Measurements from ENCODE around the gene RFTN1. TPM values are rescaled to one million over a fixed set of nuclear protein-coding genes. Genes with fewer than 3 reads are reported as not detected.

The RFTN1 gene
- polyA plus RNA-seq, 2 of the 4 experiments (the other 2 are of a cell fraction): 1.8 to 3.7 TPM

GRCh38 chr3:16343101-16343500 is 170.4 kb downstream of the RFTN1 start:
- Histone ChIP-seq H3K9me3 (no peaks in the 10 kb centered on the region; the same call in 2 of the 3 replicates), H3K4me1 (no peaks in the 10 kb centered on the region), H3K27ac (no peak overlapping the region), H3K4me2 (no peak overlapping the region), H3K4me3 (no peak overlapping the region)
- DNase-seq (ENCODE audit: low read depth in 1 of 2, low spot score in 1 of 2) (no peak), ATAC-seq (no peak), FAIRE-seq (no peak)
- ChIA-PET POLR2A (no interaction called here), CTCF (no interaction called here)
- WGBS (ENCODE audit: missing lambda C conversion rate): 100% methylated on average over 1 of the region's 1 CpG
- TF ChIP-seq ESRRA (IDR thresholded peaks at IDR 0.05; ENCODE audit: borderline replicate concordance, low read length): no peak
- no peak for TF ChIP-seq MYC (IDR thresholded peaks at IDR 0.05; ENCODE audit: borderline replicate concordance, low read length)
- no peak for TF ChIP-seq ELK1 (IDR thresholded peaks at IDR 0.05; ENCODE audit: low read depth, low read length)
- TF ChIP-seq ZNF302 (CRISPR knock-in tag; IDR thresholded peaks at IDR 0.05): no peak
- no peak for TF ChIP-seq ZFP36 (IDR thresholded peaks at IDR 0.05; ENCODE audit: borderline replicate concordance, partially characterized antibody)
- TF ChIP-seq BCL3 (IDR thresholded peaks at IDR 0.05): no peak
- TF ChIP-seq PHF8 (IDR thresholded peaks at IDR 0.05; ENCODE audit: borderline replicate concordance, low read depth): no peak
- TF ChIP-seq TFCP2L1 (CRISPR knock-in tag; IDR thresholded peaks at IDR 0.05): no peak
- TF ChIP-seq CTCF (IDR thresholded peaks at IDR 0.05): no peak

GRCh38 chr3:16338999-16339398 is 174.5 kb downstream of the RFTN1 start:
- no peak for TF ChIP-seq FOSL2 (IDR thresholded peaks at IDR 0.05)
- 0 out of 2 replicates have a peak, but pooled peaks have one; percentile 11 for TF ChIP-seq FOSL2 (CRISPR knock-in tag; IDR thresholded peaks at IDR 0.05)
- no peak for TF ChIP-seq CBX2 (IDR thresholded peaks at IDR 0.05; ENCODE audit: borderline replicate concordance, low read depth)
- H3K4me3 ChIP-seq: no peak overlapping the region
- peak; percentile 62 to 87 for ATAC-seq
- FAIRE-seq: no peak
- no peaks in the 10 kb centered on the region; the same call in 2 of the 3 replicates for H3K9me3 ChIP-seq
- 52% methylated on average over 1 of the region's 1 CpG for WGBS (ENCODE audit: missing lambda C conversion rate)
- H3K27ac ChIP-seq: no peak overlapping the region
- no peaks in the 10 kb centered on the region for H3K4me1 ChIP-seq
- peak; percentile 10 to 34 for DNase-seq (ENCODE audit: low read depth in 1 of 2, low spot score in 1 of 2)
- CTCF ChIA-PET: interaction anchor here (1.1 to 1.4 kb wide), 3 partner anchors 17 to 49 kb away, joined by 3 read pairs; no protein-coding TSS in a partner anchor
- H3K4me2 ChIP-seq: no peak overlapping the region
- POLR2A ChIA-PET: no interaction called here

- POLR2A ChIA-PET: no interaction called here
- H3K4me2 ChIP-seq: no peak overlapping the region
- H3K4me3 ChIP-seq: no peak overlapping the region
- DNase-seq (ENCODE audit: low read depth in 1 of 2, low spot score in 1 of 2): no peak
- no peak for FAIRE-seq
- WGBS (ENCODE audit: missing lambda C conversion rate): 95% methylated on average over 15 of the region's 15 CpGs
- CTCF ChIA-PET: interaction anchor here (0.7 to 1.4 kb wide), 5 partner anchors 17 to 187 kb away, joined by 3 to 5 read pairs (median 3); no protein-coding TSS in a partner anchor
- no peak for TF ChIP-seq PBX3 (IDR thresholded peaks at IDR 0.05)
- TF ChIP-seq NR3C1 (IDR thresholded peaks at IDR 0.05): no peak
- TF ChIP-seq MAFK (IDR thresholded peaks at IDR 0.05; ENCODE audit: partially characterized antibody): no peak
- TF ChIP-seq SMC3 (IDR thresholded peaks at IDR 0.05): no peak
- TF ChIP-seq HOXB13 (CRISPR knock-in tag; IDR thresholded peaks at IDR 0.05; ENCODE audit: low read depth): no peak
- TF ChIP-seq HOXB5 (CRISPR knock-in tag; IDR thresholded peaks at IDR 0.05): no peak
- TF ChIP-seq GATA3 (IDR thresholded peaks at IDR 0.05; ENCODE audit: borderline replicate concordance): no peak
- no peak for TF ChIP-seq FOSB (CRISPR knock-in tag; IDR thresholded peaks at IDR 0.05)
- TF ChIP-seq FOSL2 (IDR thresholded peaks at IDR 0.05): no peak
- TF ChIP-seq FOSL2 (CRISPR knock-in tag; IDR thresholded peaks at IDR 0.05): no peak
- H3K4me1 ChIP-seq: no peaks in the 10 kb centered on the region
- H3K9me3 ChIP-seq: no peaks in the 10 kb centered on the region; the same call in 2 of the 3 replicates
- H3K27ac ChIP-seq: no peak overlapping the region
- no peak for ATAC-seq
These were observed 175.5 kb downstream of the RFTN1 start for GRCh38 chr3:16337856-16338540.
